DOHH2 (cell line): ENCODE data around the gene CHRM4.

Experiments used
- CTCF ChIP-seq: fragments of 200-600 bp; sonication (generic); IDR thresholded peaks from one replicate; pipeline ENCODE4 v1.5.1; 2014; ENCODE audit warnings: antibody characterized with exemption, mild to moderate bottlenecking, low read depth, low read length; ENCODE audit not compliant: poor library complexity, severe bottlenecking
- EZH2phosphoT487 ChIP-seq: fragments of 200-600 bp; sonication (generic); IDR thresholded peaks from 2 replicates; pipeline ENCODE4 v1.6.1; 2017; ENCODE audit warnings: borderline replicate concordance, mild to moderate bottlenecking, antibody characterized with exemption, low read length, moderate library complexity, mixed read lengths

DNA sequence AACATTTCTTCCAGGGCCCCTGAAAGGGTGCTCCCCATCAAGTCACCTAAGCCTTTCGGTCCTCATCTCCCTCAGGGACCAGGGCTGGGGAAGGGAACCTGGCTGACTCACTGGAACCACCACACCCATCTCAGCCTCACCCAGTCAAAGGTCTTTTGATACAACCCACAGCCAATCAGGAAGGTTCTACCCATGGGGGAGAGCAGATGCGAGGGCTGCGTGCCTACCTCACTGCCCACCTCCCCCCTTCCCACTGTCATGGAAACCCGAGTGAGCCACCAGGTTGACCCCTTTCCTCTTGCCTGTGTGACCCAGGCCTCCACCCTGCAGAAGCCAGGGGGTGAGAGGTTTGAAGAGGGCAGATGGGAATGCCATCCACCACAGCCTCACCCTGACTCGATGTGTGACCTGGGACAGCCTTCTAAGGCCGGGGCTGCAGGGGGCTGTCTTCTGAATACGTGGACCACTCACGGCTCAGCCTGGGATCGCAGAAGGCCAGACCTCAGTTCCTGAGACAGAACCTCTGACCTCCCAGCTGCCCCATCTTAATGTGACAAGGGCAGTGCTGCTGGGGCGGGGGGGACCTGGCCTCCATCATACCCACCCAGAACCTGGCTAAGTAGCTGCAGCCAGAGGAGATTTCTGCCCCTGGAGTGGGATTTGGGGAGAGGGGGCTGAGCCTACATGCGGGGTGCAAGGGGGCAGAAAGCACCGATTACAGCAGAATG is 7.4 kb downstream of the CHRM4 start:
- TF ChIP-seq CTCF (no peak), EZH2phosphoT487 (no peak)
